ENCODE results near the gene PHF8. TPM values are rescaled to one million over a fixed set of nuclear protein-coding genes. Genes with fewer than 3 reads are reported as not detected.

Gene PHF8
- total RNA-seq, 1 donor from 2014 or later, result 22.3 TPM

DNA sequence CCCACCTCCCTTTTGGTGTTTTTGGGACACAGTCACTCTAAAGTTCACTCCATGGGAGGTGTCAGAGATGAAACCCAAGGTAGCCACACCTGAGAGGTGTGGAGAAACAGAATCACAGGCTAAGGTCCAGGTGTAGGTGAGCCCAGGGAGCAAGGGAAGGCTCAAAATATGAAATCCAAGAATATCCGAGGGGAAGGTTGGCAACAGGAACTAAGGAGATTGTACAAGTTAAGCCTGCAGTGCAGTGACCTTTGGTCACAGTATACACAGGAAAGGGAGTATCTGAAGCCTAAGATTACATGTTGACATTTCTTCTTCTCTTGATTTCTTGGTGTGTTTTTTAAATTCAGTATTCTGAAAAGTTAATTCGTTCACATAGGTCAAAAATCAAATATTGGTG lies 46.5 kb downstream of the PHF8 start:
- H3F3A ChIP-seq (ENCODE audit: low read depth), result no peaks in the 10 kb centered on the region
- no peaks in the 10 kb centered on the region for H3K27me3 ChIP-seq
- H2AFZ ChIP-seq (replicated peaks), result no peak overlapping the region
- no peaks in the 10 kb centered on the region for H3K9me3 ChIP-seq (ENCODE audit: low read depth)
- no peak overlapping the region for H3K4me2 ChIP-seq
- H3K36me3 ChIP-seq, result no peaks in the 10 kb centered on the region
- no peak overlapping the region for H3K4me3 ChIP-seq
- peaks cover 18% of the 10 kb centered on the region for H3K36me3 Mint-ChIP-seq
- H4K20me1 ChIP-seq (ENCODE audit: low read depth), result no peaks in the 10 kb centered on the region
- H3K79me2 ChIP-seq (ENCODE audit: low read depth), result no peaks in the 10 kb centered on the region
- H3K27ac ChIP-seq, result no peak overlapping the region
- no peak overlapping the region for H3K9ac ChIP-seq
- no peaks in the 10 kb centered on the region for H3K4me1 ChIP-seq
- H3K4me3 Mint-ChIP-seq, result no peak overlapping the region
- peaks cover 3% of the 10 kb centered on the region for H3K27me3 Mint-ChIP-seq (ENCODE audit: insufficient read depth, low read depth)
- no peak for DNase-seq (ENCODE audit: low spot score)
- no peak overlapping the region for H3K27ac Mint-ChIP-seq
- H3K4me1 Mint-ChIP-seq, result no peaks in the 10 kb centered on the region
- H3K9me3 Mint-ChIP-seq, result no peaks in the 10 kb centered on the region
- no peak for TF ChIP-seq EZH2 (IDR thresholded peaks at IDR 0.05)
- TF ChIP-seq, protein P1, sequence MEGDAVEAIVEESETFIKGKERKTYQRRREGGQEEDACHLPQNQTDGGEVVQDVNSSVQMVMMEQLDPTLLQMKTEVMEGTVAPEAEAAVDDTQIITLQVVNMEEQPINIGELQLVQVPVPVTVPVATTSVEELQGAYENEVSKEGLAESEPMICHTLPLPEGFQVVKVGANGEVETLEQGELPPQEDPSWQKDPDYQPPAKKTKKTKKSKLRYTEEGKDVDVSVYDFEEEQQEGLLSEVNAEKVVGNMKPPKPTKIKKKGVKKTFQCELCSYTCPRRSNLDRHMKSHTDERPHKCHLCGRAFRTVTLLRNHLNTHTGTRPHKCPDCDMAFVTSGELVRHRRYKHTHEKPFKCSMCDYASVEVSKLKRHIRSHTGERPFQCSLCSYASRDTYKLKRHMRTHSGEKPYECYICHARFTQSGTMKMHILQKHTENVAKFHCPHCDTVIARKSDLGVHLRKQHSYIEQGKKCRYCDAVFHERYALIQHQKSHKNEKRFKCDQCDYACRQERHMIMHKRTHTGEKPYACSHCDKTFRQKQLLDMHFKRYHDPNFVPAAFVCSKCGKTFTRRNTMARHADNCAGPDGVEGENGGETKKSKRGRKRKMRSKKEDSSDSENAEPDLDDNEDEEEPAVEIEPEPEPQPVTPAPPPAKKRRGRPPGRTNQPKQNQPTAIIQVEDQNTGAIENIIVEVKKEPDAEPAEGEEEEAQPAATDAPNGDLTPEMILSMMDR (IDR thresholded peaks at IDR 0.05), result no peak
- TF ChIP-seq EZH2phosphoT487 (IDR thresholded peaks at IDR 0.05), result no peak

DNA sequence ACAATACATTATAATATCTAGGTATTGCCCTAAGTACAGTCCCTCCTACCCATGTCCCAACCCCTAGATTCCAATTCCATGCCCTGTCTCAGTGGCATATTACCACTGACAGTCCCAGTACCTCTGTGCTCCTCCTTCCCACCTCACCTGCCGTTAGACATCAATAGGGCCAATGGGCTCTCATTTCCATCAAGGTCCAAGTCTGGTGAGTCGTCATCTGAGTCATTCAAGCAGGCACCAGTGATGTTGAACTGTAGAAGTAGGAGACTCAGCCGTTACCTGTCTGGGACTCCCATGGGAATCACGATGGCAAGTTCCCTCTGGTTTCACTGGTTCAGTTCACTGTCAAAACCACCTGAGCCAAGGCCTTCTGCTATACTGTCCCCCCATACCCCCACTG lies 51.7 kb downstream of the PHF8 start:
- no peak overlapping the region for H3K27ac Mint-ChIP-seq
- no peaks in the 10 kb centered on the region for H3K4me1 ChIP-seq
- H4K20me1 ChIP-seq (ENCODE audit: low read depth), result no peaks in the 10 kb centered on the region
- H3K27me3 Mint-ChIP-seq (ENCODE audit: insufficient read depth, low read depth), result peaks cover 3% of the 10 kb centered on the region
- no peak overlapping the region for H2AFZ ChIP-seq (replicated peaks)
- H3K4me1 Mint-ChIP-seq, result no peaks in the 10 kb centered on the region
- no peak overlapping the region for H3K4me3 ChIP-seq
- no peaks in the 10 kb centered on the region for H3K79me2 ChIP-seq (ENCODE audit: low read depth)
- H3K27ac ChIP-seq, result no peak overlapping the region
- no peaks in the 10 kb centered on the region for H3K27me3 ChIP-seq
- H3K36me3 ChIP-seq, result no peaks in the 10 kb centered on the region
- H3K36me3 Mint-ChIP-seq, result peaks cover 12% of the 10 kb centered on the region
- H3K9ac ChIP-seq, result no peak overlapping the region
- no peak for TF ChIP-seq EZH2phosphoT487 (IDR thresholded peaks at IDR 0.05)
- TF ChIP-seq, protein P1 (IDR thresholded peaks at IDR 0.05), result no peak
- no peak overlapping the region for H3K4me2 ChIP-seq
- H3K9me3 ChIP-seq (ENCODE audit: low read depth), result no peaks in the 10 kb centered on the region
- no peaks in the 10 kb centered on the region for H3F3A ChIP-seq (ENCODE audit: low read depth)
- no peak for DNase-seq (ENCODE audit: low spot score)
- no peaks in the 10 kb centered on the region for H3K9me3 Mint-ChIP-seq
- H3K4me3 Mint-ChIP-seq, result no peak overlapping the region

DNA sequence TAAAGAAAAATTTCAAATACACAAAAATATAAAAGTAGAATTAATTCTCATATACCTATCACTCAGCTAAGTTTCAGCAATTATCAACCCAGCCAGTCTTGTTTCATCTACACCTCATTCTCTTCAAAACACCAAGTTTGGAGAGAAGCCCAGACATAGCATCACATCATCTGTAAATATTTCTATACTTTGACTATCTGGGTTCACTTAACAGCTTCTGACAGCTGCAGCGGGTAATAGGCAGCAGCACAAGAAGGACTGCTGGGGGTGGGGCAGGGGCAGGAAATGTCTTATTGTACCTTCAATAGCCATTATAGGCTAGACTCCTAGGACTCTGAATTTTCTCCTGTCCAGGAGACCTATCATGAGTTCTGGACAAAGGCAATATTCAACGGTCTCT lies 54.1 kb downstream of the PHF8 start:
- no peaks in the 10 kb centered on the region for H3K36me3 ChIP-seq
- peaks cover 15% of the 10 kb centered on the region for H3K36me3 Mint-ChIP-seq

More for the DNA sequence above, 54.1 kb downstream of the PHF8 start:
- no peaks in the 10 kb centered on the region for H3K27me3 ChIP-seq
- no peaks in the 10 kb centered on the region for H3K4me1 ChIP-seq
- H3K4me2 ChIP-seq, result no peak overlapping the region
- H3K27ac Mint-ChIP-seq, result no peak overlapping the region
- no peak overlapping the region for H2AFZ ChIP-seq (replicated peaks)
- H3K4me3 Mint-ChIP-seq, result no peak overlapping the region
- H3K9me3 Mint-ChIP-seq, result no peaks in the 10 kb centered on the region
- H4K20me1 ChIP-seq (ENCODE audit: low read depth), result no peaks in the 10 kb centered on the region
- no peaks in the 10 kb centered on the region for H3K4me1 Mint-ChIP-seq
- H3K27me3 Mint-ChIP-seq (ENCODE audit: insufficient read depth, low read depth), result peaks cover 4% of the 10 kb centered on the region
- no peak overlapping the region for H3K4me3 ChIP-seq
- DNase-seq (ENCODE audit: low spot score), result no peak
- no peaks in the 10 kb centered on the region for H3K9me3 ChIP-seq (ENCODE audit: low read depth)
- H3K9ac ChIP-seq, result no peak overlapping the region
- no peak overlapping the region for H3K27ac ChIP-seq
- H3K79me2 ChIP-seq (ENCODE audit: low read depth), result no peaks in the 10 kb centered on the region
- H3F3A ChIP-seq (ENCODE audit: low read depth), result no peaks in the 10 kb centered on the region
- TF ChIP-seq EZH2phosphoT487 (IDR thresholded peaks at IDR 0.05) (no peak), EZH2 (IDR thresholded peaks at IDR 0.05) (no peak)
- TF ChIP-seq, protein P1 (IDR thresholded peaks at IDR 0.05), result no peak
